NCI-H2227 (cell line): Measurements from ENCODE around the gene GLP1R.
"Not testable (repeated sequence)": the region's sequence is repeated elsewhere in the genome, so short reads cannot be mapped to it uniquely, and the experiment has no call there.

ENCODE experiments used
- DNase-seq: peaks from one replicate; lab custom pipeline; 2025; ENCODE audit not compliant: unreplicated experiment; lab: John Stamatoyannopoulos, UW

The GLP1R gene

DNA sequence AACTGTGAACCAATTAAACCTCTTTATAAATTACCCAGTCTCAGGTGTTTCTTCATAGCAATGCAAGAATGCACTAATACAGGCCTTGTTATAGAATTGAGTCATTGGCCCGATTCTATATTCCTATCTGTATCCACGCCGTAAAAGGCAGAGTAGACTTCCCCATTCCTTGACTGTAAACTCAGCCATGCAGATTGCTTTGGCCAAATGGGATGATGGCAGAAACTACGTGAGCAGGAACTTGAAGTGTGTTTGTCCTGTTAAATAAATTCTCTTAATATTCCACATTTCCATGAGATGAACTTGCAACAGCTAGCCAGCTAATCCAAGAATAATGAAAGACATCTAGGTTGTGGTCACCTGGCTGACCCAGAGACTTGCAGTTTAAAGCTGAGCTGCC is 70.3 kb downstream of the GLP1R start:
- no peak for DNase-seq

DNA sequence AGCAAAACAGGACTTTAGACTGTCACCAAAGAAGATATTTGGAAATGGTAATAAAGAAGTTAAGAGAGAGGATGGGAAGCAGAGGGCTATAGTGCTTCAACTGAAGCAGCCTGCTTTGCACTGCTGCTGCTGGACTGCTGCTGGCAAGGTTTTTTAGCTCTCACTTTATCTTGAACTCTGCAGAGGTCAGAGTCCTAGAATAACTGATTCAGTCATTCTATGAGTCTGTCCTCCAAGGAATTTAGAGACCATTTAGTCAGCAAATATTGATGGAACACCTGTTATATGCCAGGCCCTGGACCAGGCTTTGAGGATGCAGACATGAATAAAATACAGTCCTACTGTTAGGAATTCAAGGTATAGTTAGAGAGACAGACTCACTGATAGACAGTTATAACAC is 75.5 kb downstream of the GLP1R start:
- no peak for DNase-seq

DNA sequence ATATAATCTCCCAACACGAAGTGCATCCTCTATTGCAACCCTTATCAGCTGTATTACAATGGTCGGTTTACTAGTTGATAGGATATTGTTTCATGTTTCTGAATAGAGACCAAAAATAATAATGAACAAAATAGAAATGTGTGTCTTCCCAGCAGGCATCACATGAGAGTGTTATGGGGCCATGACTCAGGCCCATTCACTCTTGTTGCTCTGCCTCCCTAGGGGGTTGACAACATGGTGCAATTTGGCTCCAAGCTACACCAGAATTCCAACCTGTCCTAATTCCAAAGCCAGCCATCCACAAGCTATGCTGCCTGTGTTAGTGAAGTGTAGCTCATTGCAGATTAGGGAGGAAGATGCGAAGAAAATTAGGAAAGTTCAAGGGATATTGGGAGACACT is 79.5 kb downstream of the GLP1R start:
- DNase-seq = no peak

DNA sequence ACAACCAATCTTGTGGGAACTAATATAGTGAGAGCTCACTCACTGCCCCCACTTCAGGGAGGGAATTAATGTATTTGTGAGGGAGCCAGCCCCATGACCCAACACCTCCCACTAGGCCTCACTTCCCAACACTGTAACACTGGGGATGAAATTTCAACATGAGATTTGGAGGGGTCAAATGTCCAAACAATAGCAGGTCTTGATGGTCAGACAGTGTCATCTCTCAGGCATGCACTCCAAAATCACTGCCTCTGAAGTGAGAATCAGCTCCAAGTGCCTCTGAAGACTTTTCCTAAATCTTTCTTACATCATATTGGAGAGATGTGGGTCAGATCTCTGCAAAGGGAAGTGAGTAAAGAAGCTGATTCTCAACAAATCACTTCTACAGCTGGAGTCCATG is 80.3 kb downstream of the GLP1R start:
- DNase-seq = no peak

DNA sequence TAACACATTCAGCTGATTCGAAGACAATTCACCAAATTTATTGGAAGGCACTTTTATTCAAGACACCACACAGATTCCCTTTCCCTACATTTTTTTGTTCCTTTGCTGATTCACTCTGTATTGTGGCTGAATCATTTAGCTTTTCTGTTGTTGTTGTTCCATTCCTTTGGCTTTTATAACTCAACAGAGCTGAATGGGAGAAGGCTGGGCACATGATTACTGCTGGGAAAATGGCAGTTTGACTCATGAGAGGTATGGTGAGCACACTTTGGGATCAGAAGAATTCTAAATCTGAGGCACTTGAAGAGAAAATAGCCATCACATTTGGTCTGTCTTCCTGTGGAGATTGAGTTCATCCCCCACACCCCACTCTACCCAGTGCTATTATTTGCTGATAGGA is 82.1 kb downstream of the GLP1R start:
- peak; percentile 17 for DNase-seq

DNA sequence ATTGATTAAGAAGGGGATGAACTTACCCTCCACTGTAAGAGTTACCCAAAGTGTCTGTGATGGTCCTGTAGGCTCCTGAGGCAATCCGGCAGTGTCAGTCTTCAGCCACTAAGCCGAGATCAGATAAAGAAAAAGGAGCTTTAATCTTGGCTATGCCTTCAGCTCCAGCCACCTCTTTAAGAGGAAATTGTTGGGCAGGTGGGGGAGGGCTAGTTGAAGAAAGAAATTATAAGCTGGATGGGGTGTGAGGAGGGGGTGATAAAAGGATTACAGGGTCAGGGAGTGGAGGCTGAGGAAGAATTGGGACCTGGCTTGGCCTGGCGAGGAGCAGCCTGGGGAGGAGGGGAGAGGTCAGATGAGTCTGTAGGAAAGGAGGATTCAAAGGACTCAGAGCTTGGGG is 86.2 kb downstream of the GLP1R start:
- DNase-seq = not testable (repeated sequence)

DNA sequence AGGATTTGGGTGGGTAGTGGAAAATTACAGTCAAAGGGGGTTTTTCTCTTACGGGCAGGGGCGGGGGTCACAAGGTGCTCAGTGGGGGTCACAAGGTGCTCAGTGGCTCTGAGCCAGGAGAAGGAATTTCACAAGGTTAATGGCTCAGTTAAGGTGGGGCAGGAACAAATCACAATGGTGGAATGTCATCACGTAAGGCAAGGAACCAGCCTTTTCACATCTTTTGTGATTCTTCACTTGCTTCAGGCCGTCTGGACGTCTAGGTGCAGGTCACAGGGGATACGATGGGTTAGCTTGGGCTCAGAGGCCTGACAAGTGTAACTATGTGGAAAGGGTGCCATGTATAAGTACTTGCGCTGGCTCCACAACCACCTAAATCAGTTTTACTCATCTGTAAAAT is 87.6 kb downstream of the GLP1R start:
- not testable (repeated sequence) for DNase-seq

DNA sequence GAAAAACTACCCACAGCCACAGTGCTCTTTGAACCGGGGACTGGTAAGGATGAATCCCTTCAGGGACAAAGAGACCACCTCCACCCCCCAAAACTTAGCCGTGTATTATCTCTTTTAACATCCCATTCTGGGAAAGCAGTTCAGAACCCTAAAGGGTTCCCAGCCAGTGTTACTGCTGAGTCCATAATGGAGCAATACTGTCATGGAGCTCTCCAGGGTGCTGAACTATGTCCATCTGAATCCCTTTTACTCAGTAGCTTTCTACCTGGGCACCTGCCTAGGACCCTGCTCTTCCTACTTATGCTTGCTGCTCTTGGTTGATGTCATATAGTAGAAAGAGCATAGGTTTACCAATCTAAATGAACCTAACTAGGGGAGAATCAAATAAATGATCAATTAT is 88.7 kb downstream of the GLP1R start:
- DNase-seq = no peak
